ENCODE data around the gene SLC1A6.
"Not testable (repeated sequence)": the region's sequence is repeated elsewhere in the genome, so short reads cannot be mapped to it uniquely, and the experiment has no call there.

The SLC1A6 gene

GRCh38 chr19:14954071-14954655, 25.5 kb downstream of the SLC1A6 start:
- no peak for TF ChIP-seq CTCF (conservative IDR thresholded peaks at IDR 0.05)
- TF ChIP-seq ZFX (IDR thresholded peaks at IDR 0.05) = no peak
- H3K27ac ChIP-seq = no peak overlapping the region

GRCh38 chr19:14952767-14953166, 26.9 kb downstream of the SLC1A6 start:
- H3K27ac ChIP-seq = no peak overlapping the region
- TF ChIP-seq ZFX (IDR thresholded peaks at IDR 0.05) (no peak), CTCF (conservative IDR thresholded peaks at IDR 0.05) (no peak)

GRCh38 chr19:14950421-14950820, 29.2 kb downstream of the SLC1A6 start:
- TF ChIP-seq ZFX (IDR thresholded peaks at IDR 0.05) (no peak), CTCF (conservative IDR thresholded peaks at IDR 0.05) (no peak)

GRCh38 chr19:14949876-14950275, 29.8 kb downstream of the SLC1A6 start:
- no peak for TF ChIP-seq ZFX (IDR thresholded peaks at IDR 0.05)
- no peak overlapping the region for H3K27ac ChIP-seq

More at GRCh38 chr19:14950421-14950820, 29.2 kb downstream of the SLC1A6 start:
- no peak overlapping the region for H3K27ac ChIP-seq

- not testable (repeated sequence) for H3K27ac ChIP-seq
Measured at GRCh38 chr19:14949413-14949812, 30.3 kb downstream of the SLC1A6 start.

- TF ChIP-seq ZFX (IDR thresholded peaks at IDR 0.05) (no peak), CTCF (conservative IDR thresholded peaks at IDR 0.05) (no peak)
- H3K27ac ChIP-seq = no peak overlapping the region
Measured at GRCh38 chr19:14944456-14944855, 35.2 kb downstream of the SLC1A6 start.

- TF ChIP-seq CTCF (conservative IDR thresholded peaks at IDR 0.05) = no peak
- no peak for TF ChIP-seq ZFX (IDR thresholded peaks at IDR 0.05)
- no peak overlapping the region for H3K27ac ChIP-seq
Measured at GRCh38 chr19:14943601-14944000, 36.1 kb downstream of the SLC1A6 start.

- no peak within 1 kb of the TSS for H3K27ac ChIP-seq
- no peak for TF ChIP-seq ZFX (IDR thresholded peaks at IDR 0.05)
- no peak for TF ChIP-seq CTCF (conservative IDR thresholded peaks at IDR 0.05)
Measured at GRCh38 chr19:14941189-14941588, 38.5 kb downstream of the SLC1A6 start, which contains the start of gene OR7C2. TSS of gene OR7C2 (plus strand) at chr19:14941489. CDS start at chr19:14941489, 0 bp downstream.
